HG03565 (cell line): ENCODE measurements around the gene PHC3.
A peak's percentile ranks its signal among the peaks of the same experiment; 100 is the strongest.
"Not testable (repeated sequence)": the region's sequence is repeated elsewhere in the genome, so short reads cannot be mapped to it uniquely, and the experiment has no call there.

Experiments used
- ATAC-seq: cut with Tn5 transposase; IDR thresholded peaks from one replicate; pipeline ENCODE4 v1.9.1; 2021; ENCODE audit warnings: mild to moderate bottlenecking, moderate library complexity; ENCODE audit not compliant: unreplicated experiment

The PHC3 gene, protein sequence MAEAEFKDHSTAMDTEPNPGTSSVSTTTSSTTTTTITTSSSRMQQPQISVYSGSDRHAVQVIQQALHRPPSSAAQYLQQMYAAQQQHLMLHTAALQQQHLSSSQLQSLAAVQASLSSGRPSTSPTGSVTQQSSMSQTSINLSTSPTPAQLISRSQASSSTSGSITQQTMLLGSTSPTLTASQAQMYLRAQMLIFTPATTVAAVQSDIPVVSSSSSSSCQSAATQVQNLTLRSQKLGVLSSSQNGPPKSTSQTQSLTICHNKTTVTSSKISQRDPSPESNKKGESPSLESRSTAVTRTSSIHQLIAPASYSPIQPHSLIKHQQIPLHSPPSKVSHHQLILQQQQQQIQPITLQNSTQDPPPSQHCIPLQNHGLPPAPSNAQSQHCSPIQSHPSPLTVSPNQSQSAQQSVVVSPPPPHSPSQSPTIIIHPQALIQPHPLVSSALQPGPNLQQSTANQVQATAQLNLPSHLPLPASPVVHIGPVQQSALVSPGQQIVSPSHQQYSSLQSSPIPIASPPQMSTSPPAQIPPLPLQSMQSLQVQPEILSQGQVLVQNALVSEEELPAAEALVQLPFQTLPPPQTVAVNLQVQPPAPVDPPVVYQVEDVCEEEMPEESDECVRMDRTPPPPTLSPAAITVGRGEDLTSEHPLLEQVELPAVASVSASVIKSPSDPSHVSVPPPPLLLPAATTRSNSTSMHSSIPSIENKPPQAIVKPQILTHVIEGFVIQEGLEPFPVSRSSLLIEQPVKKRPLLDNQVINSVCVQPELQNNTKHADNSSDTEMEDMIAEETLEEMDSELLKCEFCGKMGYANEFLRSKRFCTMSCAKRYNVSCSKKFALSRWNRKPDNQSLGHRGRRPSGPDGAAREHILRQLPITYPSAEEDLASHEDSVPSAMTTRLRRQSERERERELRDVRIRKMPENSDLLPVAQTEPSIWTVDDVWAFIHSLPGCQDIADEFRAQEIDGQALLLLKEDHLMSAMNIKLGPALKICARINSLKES

DNA sequence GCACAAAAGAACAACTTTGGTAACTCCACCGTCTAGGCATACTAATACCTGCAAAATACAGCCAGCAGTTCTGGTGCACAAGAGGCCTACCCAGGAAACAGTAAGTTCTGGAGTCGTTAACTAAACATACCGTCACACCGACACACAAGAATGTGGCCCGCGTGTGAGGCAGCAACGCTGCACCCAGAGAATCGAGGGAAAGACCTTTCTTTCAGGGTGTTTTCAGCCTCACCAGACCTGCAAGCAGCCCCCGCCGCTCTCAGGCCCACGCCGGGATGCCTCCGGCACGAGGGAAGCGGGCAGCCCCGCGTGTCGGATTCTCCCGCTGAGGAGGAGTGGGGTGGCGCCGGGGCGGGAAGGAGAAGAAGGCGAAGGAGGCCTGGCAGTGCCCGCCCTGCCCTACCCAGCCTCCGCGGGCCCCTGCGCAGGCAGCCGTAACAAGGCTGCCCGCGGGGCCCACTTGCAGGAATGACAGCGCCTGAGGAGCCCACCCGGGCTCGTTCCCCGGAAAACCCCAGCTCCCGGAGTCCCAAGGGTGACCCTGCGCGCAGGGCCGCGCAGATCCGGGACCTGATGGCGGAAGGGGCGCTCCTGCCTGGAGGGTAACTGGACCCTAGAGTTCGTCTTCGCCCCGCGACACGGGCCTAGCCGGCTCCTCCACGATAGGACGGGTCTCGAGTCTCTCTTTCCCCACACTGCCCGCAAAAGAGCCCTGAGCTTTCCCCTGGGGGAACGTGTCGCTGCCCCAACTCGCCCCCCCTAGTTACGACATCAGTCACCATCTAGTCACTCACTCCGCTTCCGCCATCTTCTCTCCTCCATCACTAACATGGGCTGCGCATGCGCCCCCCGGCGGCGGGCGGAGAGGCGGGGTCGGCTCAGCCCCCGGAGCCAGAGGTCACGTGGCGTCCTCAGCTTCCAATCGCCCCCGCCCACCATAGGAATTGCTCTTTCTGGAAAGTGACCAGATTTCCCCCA, at the start of gene PHC3:
Gene PHC3, minus strand, starts transcription at position 826 of the 978 bp plus-strand sequence. Its CDS starts 18 bp downstream, at position 808.
- peak; percentile 80 for ATAC-seq

DNA sequence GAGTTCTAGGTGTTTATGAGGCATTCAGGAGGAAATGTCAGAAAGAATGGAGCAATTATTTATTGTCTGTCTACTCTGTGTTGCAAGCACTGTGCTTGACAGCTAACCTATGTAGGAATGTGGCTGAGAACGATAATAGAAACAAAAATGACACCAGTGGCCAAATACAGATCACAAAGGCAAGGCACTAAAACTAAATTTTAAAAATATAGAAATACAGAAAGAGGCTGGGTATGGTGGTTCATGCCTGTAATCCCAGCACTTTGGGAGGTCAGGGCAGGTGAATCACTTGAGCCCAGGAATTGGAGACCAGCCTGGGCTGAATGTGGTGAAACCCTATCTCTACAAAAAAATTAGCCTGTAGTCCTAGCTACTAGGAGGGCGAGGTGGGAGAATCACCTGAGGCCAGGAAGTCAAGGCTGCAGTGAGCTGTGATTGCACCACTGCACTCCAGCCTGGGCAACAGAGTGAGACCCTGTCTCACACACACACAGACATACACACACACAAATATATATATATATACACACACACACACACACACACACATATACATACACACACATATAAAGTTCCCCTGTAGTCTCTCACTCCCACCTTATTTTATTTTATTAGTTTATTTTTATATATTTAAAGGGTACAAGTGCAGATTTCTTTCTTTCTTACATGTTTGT, 46.7 kb upstream of the PHC3 start:
- no peak for ATAC-seq

DNA sequence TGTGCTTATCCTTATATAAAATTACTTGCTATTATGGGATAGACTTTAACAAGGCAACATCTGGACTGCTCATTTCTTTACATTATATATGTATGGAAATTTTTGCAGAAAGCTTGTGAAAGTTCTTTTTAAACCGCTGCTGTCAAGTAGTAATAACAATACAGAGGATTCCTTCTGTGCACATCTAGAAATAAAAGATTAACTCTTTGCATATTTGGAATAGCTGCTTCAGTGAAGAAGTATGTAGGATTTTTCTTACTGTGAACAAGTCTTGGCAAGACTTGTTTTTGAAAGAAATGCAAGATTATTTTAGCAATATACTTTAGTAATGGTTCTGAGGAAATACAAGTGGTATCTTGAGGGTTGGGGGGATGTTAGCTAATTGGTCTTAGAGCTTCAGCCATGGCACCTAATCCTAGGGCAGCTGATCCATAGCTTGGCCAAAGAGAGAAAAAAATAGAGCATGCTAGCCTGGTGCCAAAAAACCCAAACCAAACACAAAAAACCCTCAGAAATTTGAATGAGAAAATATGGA, 45.0 kb upstream of the PHC3 start:
- ATAC-seq, result no peak

DNA sequence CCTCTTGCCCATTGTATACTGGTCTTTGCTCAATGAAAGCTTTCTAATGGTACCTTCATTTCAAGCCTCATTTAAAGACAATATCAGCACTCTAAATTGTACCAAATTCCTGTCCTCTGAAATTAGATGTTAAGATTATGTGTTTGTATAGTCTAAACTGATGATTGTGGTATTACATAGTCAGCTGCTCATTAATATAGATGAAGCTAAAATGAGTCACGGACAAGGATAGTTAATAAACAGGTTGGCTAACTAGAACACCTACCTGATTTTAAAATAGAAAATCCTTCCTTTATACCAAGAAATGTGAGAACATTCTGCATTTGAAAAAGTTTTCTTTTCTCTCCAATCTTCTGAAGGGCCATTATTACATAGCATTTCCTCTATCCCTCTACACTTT, 43.6 kb upstream of the PHC3 start:
- no peak for ATAC-seq

DNA sequence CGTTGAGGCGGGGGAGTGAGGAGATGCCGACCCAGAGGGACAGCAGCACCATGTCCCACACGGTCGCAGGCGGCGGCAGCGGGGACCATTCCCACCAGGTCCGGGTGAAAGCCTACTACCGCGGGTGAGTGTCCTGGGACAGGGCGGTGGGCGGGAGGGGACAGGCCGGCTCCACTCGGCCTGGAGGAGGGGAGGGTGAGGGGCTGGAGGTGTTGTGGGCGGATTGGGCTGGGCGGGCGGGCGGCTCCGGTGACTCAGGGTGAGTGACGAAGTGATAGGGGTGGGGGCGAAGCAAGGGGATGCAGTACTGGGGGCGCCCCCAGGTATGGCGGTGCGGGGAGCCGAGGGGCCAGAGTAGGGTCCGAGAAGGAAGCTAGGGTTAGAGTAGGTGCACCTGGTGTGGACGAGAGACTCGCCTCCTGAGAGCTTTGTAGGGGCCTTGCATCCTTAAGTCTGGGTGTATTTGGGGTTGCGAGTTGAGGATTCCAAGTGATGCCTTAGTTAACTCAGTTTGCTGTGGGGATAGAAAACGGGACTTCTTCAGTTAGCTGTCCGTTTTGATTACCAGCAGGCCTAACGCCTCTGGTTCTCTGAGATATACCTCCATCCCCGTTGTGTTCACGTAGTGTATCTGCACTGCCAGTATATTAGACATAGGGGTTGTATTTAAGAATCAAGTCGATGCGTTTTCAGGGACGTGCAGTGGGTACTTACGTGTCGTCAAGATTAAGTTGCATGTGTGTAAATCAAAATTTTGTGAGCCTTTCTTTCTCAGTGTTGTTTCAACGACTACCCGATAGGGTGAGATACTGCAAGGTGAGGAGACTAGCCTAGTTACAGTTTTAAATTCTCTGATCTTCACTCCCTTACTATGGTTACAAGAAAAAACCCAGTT, 41.4 kb upstream of the PHC3 start:
- ATAC-seq, result no peak

DNA sequence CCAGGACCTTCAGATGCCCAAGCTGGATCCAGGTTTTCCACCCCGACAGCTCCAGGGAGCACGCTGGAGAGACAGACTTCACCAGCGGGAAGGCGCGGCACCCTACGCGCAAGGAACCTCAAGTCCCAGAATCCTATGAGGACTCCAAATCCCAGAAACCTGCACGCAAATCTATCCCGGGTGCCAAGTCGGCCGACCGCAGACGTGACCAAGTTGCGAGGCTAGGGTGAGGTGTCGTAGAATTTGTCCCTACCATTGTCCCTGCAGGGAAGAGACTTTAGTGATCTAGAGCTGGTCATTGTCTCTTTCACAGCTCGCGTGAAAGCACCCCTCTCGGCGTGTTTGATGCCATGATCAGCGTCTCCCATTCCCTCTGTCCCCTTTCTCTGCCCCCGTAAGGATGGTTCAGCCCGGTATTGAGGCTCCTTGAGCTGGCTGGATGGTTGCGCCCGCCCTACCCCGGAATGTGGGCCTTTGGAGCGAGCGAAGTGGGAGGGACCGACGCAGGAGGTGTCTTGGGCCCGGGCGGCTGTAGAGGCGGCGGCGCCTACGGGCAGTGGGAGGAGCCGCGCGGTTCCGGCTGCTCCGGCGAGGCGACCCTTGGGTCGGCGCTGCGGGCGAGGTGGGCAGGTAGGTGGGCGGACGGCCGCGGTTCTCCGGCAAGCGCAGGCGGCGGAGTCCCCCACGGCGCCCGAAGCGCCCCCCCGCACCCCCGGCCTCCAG, 40.6 kb upstream of the PHC3 start, which contains the start of gene PRKCI:
Gene PRKCI, plus strand, starts transcription at position 501 of the 723 bp plus-strand sequence. CDS start 246 bp downstream, outside the sequence.
- peak; percentile 93 for ATAC-seq

DNA sequence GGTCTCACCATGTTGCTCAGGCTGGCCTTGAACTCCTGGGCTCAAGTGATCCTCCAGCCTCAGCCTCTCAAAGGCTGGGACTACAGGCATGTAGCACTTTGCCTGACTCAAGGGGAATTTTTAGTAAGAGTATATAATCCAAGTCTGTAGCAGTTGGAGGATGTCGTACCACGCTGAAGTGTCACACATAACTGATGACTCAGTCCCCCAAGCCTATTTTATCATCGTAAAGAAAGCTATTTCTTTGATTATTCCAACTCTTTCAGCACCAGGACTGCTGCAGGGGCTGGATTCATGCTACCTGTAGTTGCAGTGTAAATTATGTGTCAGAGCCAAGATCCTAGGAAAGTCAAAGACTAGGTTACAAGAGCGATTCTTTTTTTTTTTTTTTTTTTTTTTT, 39.3 kb upstream of the PHC3 start:
- ATAC-seq, result no peak

DNA sequence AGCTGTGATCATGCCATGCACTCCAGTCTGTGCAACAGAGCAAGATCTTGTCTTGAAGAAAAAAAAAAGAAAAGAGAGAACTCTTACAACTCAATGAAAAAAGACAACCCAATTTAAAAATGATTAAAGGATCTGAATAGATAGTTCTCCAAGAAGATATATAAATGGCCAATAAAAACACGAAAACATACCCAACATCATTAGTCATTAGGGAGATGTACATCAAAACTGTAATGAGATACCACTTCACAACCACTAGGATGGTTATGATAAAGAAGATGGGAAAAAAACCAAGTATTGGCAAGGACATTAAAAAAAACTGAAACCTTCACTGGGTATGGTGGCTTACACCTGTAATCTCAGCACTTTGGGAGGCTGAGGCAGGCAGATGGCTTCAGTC, 38.3 kb upstream of the PHC3 start:
- ATAC-seq, result no peak

DNA sequence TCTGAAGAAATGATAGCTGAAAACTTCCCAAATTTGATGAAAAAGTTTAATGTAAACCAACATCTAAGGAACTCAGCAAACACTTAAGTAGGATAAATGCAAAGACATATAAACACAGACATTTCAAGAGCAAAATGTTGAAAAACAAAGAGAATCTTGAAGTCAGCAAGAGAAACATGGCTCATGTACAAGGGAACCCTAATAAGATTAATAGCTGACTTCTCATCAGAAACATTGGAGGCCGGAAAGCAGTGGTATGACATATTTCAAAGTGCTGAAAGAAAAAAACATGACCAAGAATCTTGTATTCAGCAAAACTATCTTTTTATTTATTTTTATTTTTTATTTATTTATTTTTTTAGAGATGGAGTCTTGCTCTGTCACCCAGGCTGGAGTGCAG, 30.1 kb upstream of the PHC3 start:
- no peak for ATAC-seq

DNA sequence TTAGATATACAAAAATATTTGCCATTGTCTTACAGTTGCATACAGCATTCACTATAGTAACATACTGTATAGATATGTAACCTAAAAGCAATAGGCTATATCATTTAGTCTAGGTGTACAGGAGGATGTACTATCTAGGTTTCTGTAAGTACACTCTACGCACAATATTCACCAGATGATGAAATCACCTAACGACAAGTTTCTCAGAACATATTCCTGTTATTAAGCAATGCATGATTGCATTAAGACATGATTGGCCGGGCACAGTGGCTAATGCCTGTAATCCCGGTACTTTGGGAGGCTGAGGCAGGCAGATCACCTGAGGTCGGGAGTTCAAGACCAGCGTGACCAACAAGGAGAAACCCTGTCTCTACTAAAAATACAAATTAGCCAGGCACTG, 26.2 kb upstream of the PHC3 start:
- no peak for ATAC-seq

DNA sequence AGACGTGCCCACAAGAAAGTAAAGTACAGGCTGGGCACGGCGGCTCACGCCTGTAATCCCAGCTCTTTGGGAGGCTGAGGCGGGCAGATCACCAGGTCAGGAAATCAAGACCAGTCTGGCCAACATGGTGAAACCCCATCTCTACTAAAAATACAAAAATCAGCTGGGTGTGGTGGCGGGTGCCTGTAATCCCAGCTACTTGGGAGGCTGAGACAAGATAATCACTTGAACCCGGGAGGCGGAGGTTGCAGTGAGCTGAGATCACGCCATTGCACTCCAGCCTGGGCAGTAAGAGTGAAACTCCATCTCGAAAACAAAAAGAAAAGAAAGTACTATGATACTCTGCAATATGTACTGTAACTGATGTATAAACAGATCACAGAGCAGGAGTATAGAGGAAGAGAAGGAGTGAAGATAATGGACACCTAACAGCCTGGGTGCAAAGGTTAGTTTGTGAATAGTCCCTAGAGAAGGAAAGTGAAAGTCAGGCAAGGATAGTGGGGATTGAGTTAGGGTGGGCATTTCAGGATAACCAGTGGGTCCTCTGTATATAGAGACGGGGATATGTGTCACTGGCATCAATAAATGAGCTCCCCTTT, 24.7 kb upstream of the PHC3 start:
- not testable (repeated sequence) for ATAC-seq

DNA sequence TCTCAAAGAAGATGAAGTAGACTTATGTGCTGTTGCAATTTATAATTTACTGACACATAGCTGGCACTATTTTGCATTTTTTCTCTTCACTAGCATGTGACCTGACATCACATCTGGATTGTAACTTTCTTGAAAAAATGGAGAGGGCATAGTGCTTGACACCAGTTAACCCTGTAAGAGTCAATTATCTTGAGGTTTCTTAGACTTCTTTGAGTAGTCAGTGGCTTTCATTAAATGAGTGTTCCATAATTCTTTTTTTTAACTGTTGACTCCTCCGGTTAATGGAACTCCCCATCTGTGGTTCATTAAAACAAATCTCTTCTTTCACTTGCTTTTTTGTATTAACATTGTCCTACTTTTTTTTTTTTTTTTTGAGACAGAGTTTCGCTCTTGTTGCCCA, 23.8 kb upstream of the PHC3 start:
- ATAC-seq, result no peak

DNA sequence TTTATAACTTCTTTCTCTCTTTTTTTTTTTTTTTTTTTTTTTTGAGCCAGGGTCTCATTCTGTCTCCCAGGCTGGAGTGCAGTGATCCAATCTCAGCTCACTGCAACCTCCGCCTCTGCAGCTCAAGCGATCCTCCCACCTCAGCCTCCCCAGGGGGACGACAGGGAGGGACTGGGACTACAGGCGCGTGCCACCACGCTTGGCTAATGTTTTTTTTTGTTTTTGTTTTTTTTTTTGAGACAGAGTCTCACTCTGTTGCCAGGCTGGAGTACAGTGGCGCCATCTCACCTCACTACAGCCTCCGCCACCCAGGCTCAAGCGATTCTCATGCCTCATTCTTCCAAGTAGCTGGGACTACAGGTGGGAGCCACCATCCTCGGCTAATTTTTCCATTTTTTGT, 23.0 kb upstream of the PHC3 start:
- ATAC-seq, result no peak

DNA sequence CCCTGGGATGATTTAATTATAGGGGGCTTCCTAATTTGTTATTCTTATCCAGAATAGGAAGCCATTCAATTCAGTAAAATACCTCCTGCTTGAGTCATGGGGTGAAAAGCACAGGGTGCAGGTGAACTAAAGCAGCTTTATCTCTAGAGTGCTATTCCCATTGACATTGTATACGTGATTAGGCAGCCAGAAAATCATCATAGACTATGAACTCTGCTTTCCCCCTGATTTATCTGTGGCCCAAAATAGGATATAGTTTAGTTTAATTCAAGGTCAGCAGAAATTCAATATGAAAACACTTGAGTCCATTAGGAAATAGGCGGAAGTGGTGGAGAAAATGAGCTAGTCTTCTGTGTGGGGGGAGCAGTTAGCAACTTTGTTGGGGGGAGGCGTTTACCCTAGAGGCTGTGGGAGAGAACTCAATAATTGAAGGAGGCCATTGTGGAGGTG, 22.5 kb upstream of the PHC3 start:
- ATAC-seq, result no peak

DNA sequence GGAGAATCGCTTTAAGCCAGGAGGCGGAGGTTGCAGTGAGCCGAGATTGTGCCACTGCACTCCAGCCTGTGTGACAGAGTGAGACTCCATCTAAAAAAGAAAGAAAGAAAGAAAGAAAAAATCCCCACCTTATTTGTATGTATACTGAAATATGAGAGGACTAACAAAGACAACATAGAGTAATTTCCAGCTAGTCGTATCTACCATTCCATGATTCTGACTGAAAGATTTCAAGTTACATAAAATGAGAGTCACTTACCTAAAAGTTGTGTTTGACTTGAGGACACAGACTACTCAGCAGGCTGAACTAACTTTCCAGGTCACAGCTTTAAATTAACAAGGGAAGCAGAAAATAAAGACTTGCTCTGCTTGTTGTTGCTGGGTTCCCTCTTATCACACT, 21.9 kb upstream of the PHC3 start:
- no peak for ATAC-seq

DNA sequence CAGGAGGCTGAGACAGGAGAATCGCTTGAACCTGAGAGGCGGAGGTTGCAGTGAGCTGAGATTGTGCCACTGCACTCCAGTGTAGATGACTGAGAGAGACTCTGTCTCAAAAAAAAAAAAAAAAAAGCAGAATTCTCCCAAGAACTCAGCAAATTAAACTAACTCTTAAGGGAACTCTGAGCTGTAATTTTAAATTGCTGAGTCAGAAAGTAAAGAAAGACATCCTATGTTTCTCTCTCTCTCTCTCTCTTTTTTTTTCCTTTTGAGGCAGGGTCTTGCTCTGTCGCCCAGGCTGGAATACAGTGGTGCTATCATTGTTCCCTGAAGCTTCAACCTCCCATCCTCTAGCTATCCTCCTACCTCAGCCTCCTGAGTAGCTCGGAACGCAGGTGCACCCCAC, 20.0 kb upstream of the PHC3 start:
- ATAC-seq, result no peak

DNA sequence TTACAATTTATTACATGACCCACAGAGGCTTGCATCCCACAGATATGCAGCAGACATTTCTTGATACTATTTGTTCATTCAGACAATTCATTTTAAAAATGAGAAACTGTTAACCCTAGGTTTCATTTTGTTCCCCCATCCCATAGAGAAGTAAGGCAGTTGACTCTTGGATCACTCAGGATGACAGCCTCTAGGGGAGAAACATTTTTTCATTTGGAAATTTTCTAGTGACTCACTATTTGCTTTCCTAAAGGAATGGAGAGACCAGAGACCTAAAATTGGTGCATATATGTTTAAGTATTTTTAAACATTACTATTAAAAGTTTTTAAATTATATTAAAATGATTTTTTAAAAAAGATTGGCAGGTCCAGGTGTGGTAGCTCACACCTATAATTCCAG, 19.5 kb upstream of the PHC3 start:
- ATAC-seq, result no peak

DNA sequence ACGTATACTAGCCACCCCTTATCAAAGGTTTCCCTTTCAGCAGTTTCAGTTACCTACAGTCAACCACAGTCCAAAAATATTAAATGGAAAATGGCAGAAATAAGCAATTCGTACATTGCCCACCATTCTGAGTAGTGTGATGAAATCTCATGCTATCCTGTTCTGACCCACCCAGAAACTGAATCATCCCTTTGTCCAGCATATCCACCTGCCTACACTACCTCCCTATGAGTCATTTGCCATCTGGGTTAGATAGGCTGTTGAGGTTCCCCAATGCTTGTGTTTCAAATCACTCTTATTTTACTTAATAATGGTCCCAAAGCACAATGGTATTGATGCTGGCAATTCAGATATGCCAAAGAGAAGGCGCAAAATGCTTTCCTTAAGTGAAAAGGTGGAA, 15.3 kb upstream of the PHC3 start:
- ATAC-seq, result no peak
